GM12891 (cell line): Measurements from ENCODE around the gene ADAMTS18.

ENCODE experiments used
- POLR2A ChIP-seq: IDR thresholded peaks from 2 replicates; pipeline ENCODE4 v1.6.1; 2011; ENCODE audit warnings: low read depth, low read length, control low read depth
- POLR2AphosphoS5 ChIP-seq: IDR thresholded peaks from 2 replicates; pipeline ENCODE4 v1.6.1; 2011; ENCODE audit warnings: low read depth, low read length, control low read depth

DNA sequence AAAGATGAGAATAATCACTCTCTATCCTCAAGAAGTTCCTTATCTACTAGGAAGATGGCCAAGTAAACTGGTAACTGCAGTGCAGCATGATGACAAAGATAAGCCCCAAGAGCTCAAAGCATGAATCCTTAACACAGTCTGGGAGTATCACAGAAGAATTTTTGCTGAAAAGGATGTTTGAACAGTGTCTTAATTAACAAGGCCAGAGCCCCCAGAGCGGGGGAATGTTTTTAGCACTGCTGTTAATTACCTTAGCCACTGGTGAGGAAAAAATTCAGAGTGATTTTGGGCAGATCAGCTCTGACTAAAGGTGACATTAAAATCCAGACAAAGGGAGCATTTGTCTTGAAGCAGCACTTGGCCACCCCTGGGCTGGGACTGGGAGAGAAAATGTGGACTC, 30.1 kb downstream of the ADAMTS18 start:
- TF ChIP-seq POLR2AphosphoS5 (no peak), POLR2A (no peak)
